HCT116 (cell line): Measurements from ENCODE around the gene KRTAP1-3.

Experiments
- CEBPB ChIP-seq: IDR thresholded peaks from 2 replicates; pipeline ENCODE4 v1.6.1; 2012; ENCODE audit warnings: low read depth
- CTCF ChIP-seq, 3 experiments: fragments of 200-600 bp in 1 of 3; sonication (generic) in 1 of 3; IDR thresholded peaks in 2 of 3; conservative IDR thresholded peaks in 1 of 3; 2 replicates each; pipeline ENCODE4 v1.5.1; 2012 to 2017; ENCODE audit warnings: low read depth in 2 of 3, low read length in 2 of 3, antibody characterized with exemption in 1 of 3, borderline replicate concordance in 1 of 3, control low read depth in 1 of 3, mild to moderate bottlenecking in 1 of 3, mixed read lengths in 1 of 3, mixed run types in 1 of 3, moderate library complexity in 1 of 3; ENCODE audit not compliant: insufficient read depth in 1 of 3
- POLR2AphosphoS5 ChIP-seq: IDR thresholded peaks from 2 replicates; pipeline ENCODE4 v1.6.1; 2011; ENCODE audit warnings: mild to moderate bottlenecking, low read depth, low read length, moderate library complexity
- RAD21 ChIP-seq: IDR thresholded peaks from 2 replicates; pipeline ENCODE4 v1.6.1; 2012; ENCODE audit warnings: low read depth, mild to moderate bottlenecking
- REST ChIP-seq: IDR thresholded peaks from 2 replicates; pipeline ENCODE4 v1.6.1; 2012; ENCODE audit warnings: low read depth
- TF ChIP-seq, protein P1 (sequence below): IDR thresholded peaks from 2 replicates; pipeline ENCODE4 v1.6.1; 2011; ENCODE audit warnings: mild to moderate bottlenecking, low read length, moderate library complexity; ENCODE audit not compliant: insufficient replicate concordance; ENCODE audit errors: extremely low read depth

- TF ChIP-seq RAD21 (no peak), CTCF (IDR thresholded peaks at IDR 0.05 in 2 of 3, conservative IDR thresholded peaks at IDR 0.05 in 1 of 3; ENCODE audit: borderline replicate concordance in 1 of 3, insufficient read depth in 1 of 3, low read depth in 2 of 3, low read length in 2 of 3) (no peak), POLR2AphosphoS5 (no peak), REST (no peak), CEBPB (no peak)
- TF ChIP-seq, protein P1, sequence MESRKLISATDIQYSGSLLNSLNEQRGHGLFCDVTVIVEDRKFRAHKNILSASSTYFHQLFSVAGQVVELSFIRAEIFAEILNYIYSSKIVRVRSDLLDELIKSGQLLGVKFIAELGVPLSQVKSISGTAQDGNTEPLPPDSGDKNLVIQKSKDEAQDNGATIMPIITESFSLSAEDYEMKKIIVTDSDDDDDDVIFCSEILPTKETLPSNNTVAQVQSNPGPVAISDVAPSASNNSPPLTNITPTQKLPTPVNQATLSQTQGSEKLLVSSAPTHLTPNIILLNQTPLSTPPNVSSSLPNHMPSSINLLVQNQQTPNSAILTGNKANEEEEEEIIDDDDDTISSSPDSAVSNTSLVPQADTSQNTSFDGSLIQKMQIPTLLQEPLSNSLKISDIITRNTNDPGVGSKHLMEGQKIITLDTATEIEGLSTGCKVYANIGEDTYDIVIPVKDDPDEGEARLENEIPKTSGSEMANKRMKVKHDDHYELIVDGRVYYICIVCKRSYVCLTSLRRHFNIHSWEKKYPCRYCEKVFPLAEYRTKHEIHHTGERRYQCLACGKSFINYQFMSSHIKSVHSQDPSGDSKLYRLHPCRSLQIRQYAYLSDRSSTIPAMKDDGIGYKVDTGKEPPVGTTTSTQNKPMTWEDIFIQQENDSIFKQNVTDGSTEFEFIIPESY: no peak
Observed at GRCh38 chr17:41029633-41030245, 4.9 kb downstream of the KRTAP1-3 start, which contains the start of gene KRTAP1-4.
